GM12878 (cell line): ENCODE data around the gene ISG15. TPM values are rescaled to one million over a fixed set of nuclear protein-coding genes. Genes with fewer than 3 reads are reported as not detected.
A peak's percentile ranks its signal among the peaks of the same experiment; 100 is the strongest.

Experiments
- ATAC-seq: fragments of 200-7000 bp; cut with Tn5 transposase; 3 replicates; pipeline ENCODE4 v1.9.1; 2020; ENCODE audit warnings: mild to moderate bottlenecking, moderate library complexity
- BruUV-seq: library from RNA; stranded (reverse); fragments of 400-500 nt; replicated peaks from 2 replicates; lab custom pipeline; 2021; lab: Mats Ljungman, UMichigan
- CTCF ChIA-PET: fragments of 300-600 bp; sonication (Branson Sonifier 250); formaldehyde crosslinking; extraction: SDS; loops from one replicate; lab custom pipeline; 2021; ENCODE audit warnings: inconsistent platforms; lab: Yijun Ruan, JAX
- POLR2A ChIA-PET: fragments of 350-600 bp; formaldehyde crosslinking; extraction: SDS; loops from one replicate; lab custom pipeline; 2021; ENCODE audit warnings: inconsistent platforms; lab: Charles Lee
- RAD21 ChIA-PET: fragments of 300-600 bp; sonication (Branson Sonifier 250); formaldehyde crosslinking; loops from one replicate; lab custom pipeline; 2023; ENCODE audit warnings: antibody characterized with exemption; ENCODE audit not compliant: unreplicated experiment; lab: Charles Lee
- SMC1A ChIA-PET: fragments of 300-600 bp; sonication (Branson Sonifier 250); formaldehyde crosslinking; loops from one replicate; lab custom pipeline; 2023; ENCODE audit not compliant: unreplicated experiment, uncharacterized antibody; lab: Charles Lee
- DNase-seq: peaks from one replicate; pipeline ENCODE4 v3.0.0-alpha.2; 2011; ENCODE audit warnings: low read depth, low spot score
- FAIRE-seq: peaks from 3 replicates; lab custom pipeline; 2011; peaks lifted over from hg19 to GRCh38; lab: Jason Lieb, UNC
- H2AFZ ChIP-seq: 2 replicates; pipeline ENCODE4 v1.6.0; 2011; ENCODE audit warnings: low read depth, low read length, control low read depth; ENCODE audit not compliant: control insufficient read depth
- H3K27ac ChIP-seq: 2 replicates; pipeline ENCODE4 v1.5.1; 2011; ENCODE audit warnings: control low read depth; ENCODE audit not compliant: control insufficient read depth, insufficient read depth
- H3K27me3 ChIP-seq, 2 experiments: replicated peaks in 1 of 2; 2 replicates each; pipeline versions ENCODE4 v1.6.0 to v1.6.1; 2011; ENCODE audit warnings: low read length in 1 of 2; ENCODE audit not compliant: control insufficient read depth in 2 of 2, insufficient read depth in 2 of 2
- H3K36me3 ChIP-seq, 2 experiments: 2 replicates each; pipeline ENCODE4 v1.5.1; 2011; ENCODE audit warnings: low read length in 1 of 2; ENCODE audit not compliant: control insufficient read depth in 2 of 2, insufficient read depth in 2 of 2
- H3K4me1 ChIP-seq: 2 replicates; pipeline ENCODE4 v1.6.1; 2011; ENCODE audit warnings: mild to moderate bottlenecking, low read length, moderate library complexity, mixed read lengths; ENCODE audit not compliant: control insufficient read depth, insufficient read depth
- H3K4me2 ChIP-seq: 2 replicates; pipeline ENCODE4 v1.6.0; 2011; ENCODE audit warnings: control low read depth; ENCODE audit not compliant: control insufficient read depth, insufficient read depth
- H3K4me3 ChIP-seq: fragments of 200-600 bp; sonication (generic); 2 replicates; pipeline ENCODE4 v1.5.1; 2016
- H3K79me2 ChIP-seq: 2 replicates; pipeline ENCODE4 v1.6.0; 2011; ENCODE audit warnings: low read length; ENCODE audit not compliant: control insufficient read depth, insufficient read depth
- H3K9ac ChIP-seq: 2 replicates; pipeline ENCODE4 v1.8.0; 2011; ENCODE audit warnings: low read length, control low read depth, mixed read lengths; ENCODE audit not compliant: control insufficient read depth, insufficient read depth
- H3K9me3 ChIP-seq: replicated peaks from 3 replicates; pipeline ENCODE4 v1.5.1; 2011; ENCODE audit warnings: mild to moderate bottlenecking, low read length; ENCODE audit not compliant: control insufficient read depth, insufficient read depth
- H4K20me1 ChIP-seq: 2 replicates; pipeline ENCODE4 v1.6.0; 2011; ENCODE audit not compliant: control insufficient read depth, insufficient read depth
- ASH2L ChIP-seq: fragments of 300-600, 200-600 bp; sonication (generic); IDR thresholded peaks from 2 replicates; pipeline ENCODE4 v1.6.1; 2017; ENCODE audit warnings: low read depth, mild to moderate bottlenecking, borderline replicate concordance
- HDGF ChIP-seq: fragments of 450-650 bp; IDR thresholded peaks from 2 replicates; pipeline ENCODE4 v1.6.1; 2016; ENCODE audit warnings: antibody characterized with exemption
- RB1 ChIP-seq: fragments of 450-650 bp; formaldehyde crosslinking; IDR thresholded peaks from 2 replicates; pipeline ENCODE4 v1.6.1; 2017; ENCODE audit warnings: mild to moderate bottlenecking, borderline replicate concordance
- WGBS: methylation state at CpG from one replicate; pipeline ENCODE4 v1.1.6; 2016; ENCODE audit warnings: low lambda C conversion rate; ENCODE audit not compliant: insufficient replicate concordance, insufficient coverage; ENCODE audit errors: missing lambda C conversion rate; 5-methylcytosine and 5-hydroxymethylcytosine counted together
- in situ Hi-C: fragments of 300-500 bp; cut with MboI; formaldehyde crosslinking; loops from 9 replicates; pipeline ENCODE4 v1.14.3; 2018; ENCODE audit warnings: mixed read lengths
- intact Hi-C: fragments of 100-400 bp; cut with micrococcal nuclease; formaldehyde crosslinking; loops from one replicate; pipeline ENCODE4 v1.14.2; 2022; ENCODE audit not compliant: unreplicated experiment
- polyA plus RNA-seq, 11 experiments: library from polyadenylated mRNA; depleted of rRNA in 4 of 11; unstranded in 6 of 11; stranded (reverse) in 5 of 11; fragments of >200 nt; fragmentation: Nextera tagmentation in 4 of 11; fragmentation: Illumina TruSeq in 1 of 11; extraction: Ambion mirVana in 4 of 11; extraction: Trizol in 1 of 11; gene quantifications; 1 replicate in 1 of 11; 2 replicates in 10 of 11; pipeline versions ENCODE4 v1.2.1 to v1.2.3, GENCODE V29; 2011 to 2016; ENCODE audit warnings: inconsistent platforms in 2 of 11, missing spikeins in 2 of 11, low read depth in 1 of 11
- small RNA-seq: library from RNA; depleted of rRNA; stranded (forward); fragments of <200 nt; gene quantifications from one replicate; pipeline ENCODE3, GENCODE V24; 2014
- total RNA-seq, 4 experiments: library from RNA; depleted of rRNA in 3 of 4; stranded (reverse); fragments of >200 nt in 3 of 4; fragmentation: Illumina TruSeq in 1 of 4; extraction: Trizol in 1 of 4; gene quantifications; 2 replicates each; pipeline versions ENCODE4 v1.2.1 to v1.2.3, GENCODE V29; 2013 to 2021
- TF ChIP-seq, protein P1 (sequence below): fragments of 450-650 bp; IDR thresholded peaks from 2 replicates; pipeline ENCODE4 v1.6.1; 2017; ENCODE audit warnings: mild to moderate bottlenecking
- TF ChIP-seq, protein P2 (sequence below): fragments of 450-650 bp; IDR thresholded peaks from 2 replicates; pipeline ENCODE4 v1.6.1; 2016; ENCODE audit warnings: mild to moderate bottlenecking

Gene ISG15
- total and polyA plus RNA-seq, 10 of the 15 experiments (the other 5 are each of a cell fraction or from before 2014, with no cell fraction given), result 7.8 to 384 (median 274) TPM

DNA sequence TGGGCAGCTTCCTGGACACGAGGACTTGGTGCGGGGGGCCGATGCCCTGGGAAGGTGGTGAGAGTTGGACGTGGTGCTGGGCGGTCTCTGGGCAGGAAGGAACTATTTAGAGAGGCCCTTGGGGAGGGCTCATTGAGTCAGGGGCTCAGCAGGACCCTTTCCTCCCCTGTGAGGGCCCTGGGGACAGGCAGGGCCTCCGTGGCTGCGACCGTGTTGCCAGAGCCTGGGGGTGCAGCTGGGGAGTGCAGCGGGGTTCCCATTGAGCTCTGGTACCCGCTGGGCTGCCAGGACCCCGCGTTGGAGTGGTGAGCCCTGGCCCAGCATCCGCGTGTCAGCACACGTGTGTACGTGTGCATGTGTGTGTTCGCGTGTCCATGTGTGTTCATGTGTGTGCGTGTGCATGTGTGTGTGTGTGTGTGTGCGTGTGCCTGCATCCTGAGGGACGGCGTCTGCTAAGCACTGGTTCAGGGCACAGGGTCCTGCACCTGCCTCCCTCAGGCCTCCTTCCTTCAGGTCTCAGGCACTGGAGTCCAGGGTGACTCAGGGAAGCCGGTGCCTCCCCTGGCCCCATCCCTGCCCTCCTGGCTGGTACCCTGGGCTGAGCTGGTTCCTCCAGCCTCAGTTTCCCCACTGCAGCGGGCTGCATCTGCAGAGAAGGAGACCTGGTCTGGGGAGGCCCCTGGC lies 50.1 kb downstream of the ISG15 start:
- Histone ChIP-seq H3K79me2 (no peaks in the 10 kb centered on the region), H3K9ac (no peak overlapping the region), H3K36me3 (no peaks in the 10 kb centered on the region), H4K20me1 (no peaks in the 10 kb centered on the region), H2AFZ (peak overlapping the region; percentile 6; the same call in 1 of the 2 replicates), H3K9me3 (no peaks in the 10 kb centered on the region), H3K4me3 (peak overlapping the region; percentile 63; the same call in 1 of the 2 replicates), H3K4me2 (peak overlapping the region; percentile 78), H3K4me1 (peaks cover 23% of the 10 kb centered on the region), H3K27me3 (no peaks in the 10 kb centered on the region), H3K27ac (peak overlapping the region; percentile 34)
- in situ Hi-C loops (loop anchor here (5.0 kb wide), 2 partner anchors 41 to 81 kb away; partner anchors contain the start of genes AGRN and PERM1), intact Hi-C loops (loop anchor here (1.0 to 10.0 kb wide), 4 partner anchors 30 to 159 kb away; no protein-coding TSS in a partner anchor)
- ChIA-PET CTCF (interaction anchor here (0.7 to 8.7 kb wide), 15 partner anchors 9 to 227 kb away, joined by 3 to 83 read pairs (median 6); partner anchors contain the start of genes ISG15, NOC2L and PERM1), RAD21 (interaction anchor here (0.7 to 3.7 kb wide), 18 partner anchors 16 to 228 kb away, joined by 3 to 58 read pairs (median 8); partner anchors contain the start of genes AGRN, ISG15 and PERM1), POLR2A (interaction anchor here (1.0 to 2.7 kb wide), 9 partner anchors 25 to 187 kb away, joined by 3 to 15 read pairs (median 5); partner anchors contain the start of gene ISG15), SMC1A (interaction anchor here (0.9 to 2.7 kb wide), 8 partner anchors 24 to 187 kb away, joined by 3 to 24 read pairs (median 8); partner anchors contain the start of gene ISG15)
- WGBS, result 53% methylated on average over 24 of the region's 24 CpGs
- BruUV-seq, result TSS peak; percentile 72
- peak; percentile 4 for ATAC-seq
- DNase-seq, result no peak
- FAIRE-seq, result no peak
- peak; percentile 74; the same call in 1 of the 2 replicates for TF ChIP-seq HDGF
- no peak for TF ChIP-seq ASH2L
- TF ChIP-seq, protein P1, sequence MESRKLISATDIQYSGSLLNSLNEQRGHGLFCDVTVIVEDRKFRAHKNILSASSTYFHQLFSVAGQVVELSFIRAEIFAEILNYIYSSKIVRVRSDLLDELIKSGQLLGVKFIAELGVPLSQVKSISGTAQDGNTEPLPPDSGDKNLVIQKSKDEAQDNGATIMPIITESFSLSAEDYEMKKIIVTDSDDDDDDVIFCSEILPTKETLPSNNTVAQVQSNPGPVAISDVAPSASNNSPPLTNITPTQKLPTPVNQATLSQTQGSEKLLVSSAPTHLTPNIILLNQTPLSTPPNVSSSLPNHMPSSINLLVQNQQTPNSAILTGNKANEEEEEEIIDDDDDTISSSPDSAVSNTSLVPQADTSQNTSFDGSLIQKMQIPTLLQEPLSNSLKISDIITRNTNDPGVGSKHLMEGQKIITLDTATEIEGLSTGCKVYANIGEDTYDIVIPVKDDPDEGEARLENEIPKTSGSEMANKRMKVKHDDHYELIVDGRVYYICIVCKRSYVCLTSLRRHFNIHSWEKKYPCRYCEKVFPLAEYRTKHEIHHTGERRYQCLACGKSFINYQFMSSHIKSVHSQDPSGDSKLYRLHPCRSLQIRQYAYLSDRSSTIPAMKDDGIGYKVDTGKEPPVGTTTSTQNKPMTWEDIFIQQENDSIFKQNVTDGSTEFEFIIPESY, result peak; percentile 82
- TF ChIP-seq RB1, result 0 out of 2 replicates have a peak, but pooled peaks have one; percentile 17
- TF ChIP-seq, protein P2, sequence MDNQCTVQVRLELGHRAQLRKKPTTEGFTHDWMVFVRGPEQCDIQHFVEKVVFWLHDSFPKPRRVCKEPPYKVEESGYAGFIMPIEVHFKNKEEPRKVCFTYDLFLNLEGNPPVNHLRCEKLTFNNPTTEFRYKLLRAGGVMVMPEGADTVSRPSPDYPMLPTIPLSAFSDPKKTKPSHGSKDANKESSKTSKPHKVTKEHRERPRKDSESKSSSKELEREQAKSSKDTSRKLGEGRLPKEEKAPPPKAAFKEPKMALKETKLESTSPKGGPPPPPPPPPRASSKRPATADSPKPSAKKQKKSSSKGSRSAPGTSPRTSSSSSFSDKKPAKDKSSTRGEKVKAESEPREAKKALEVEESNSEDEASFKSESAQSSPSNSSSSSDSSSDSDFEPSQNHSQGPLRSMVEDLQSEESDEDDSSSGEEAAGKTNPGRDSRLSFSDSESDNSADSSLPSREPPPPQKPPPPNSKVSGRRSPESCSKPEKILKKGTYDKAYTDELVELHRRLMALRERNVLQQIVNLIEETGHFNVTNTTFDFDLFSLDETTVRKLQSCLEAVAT, result peak; percentile 50; the same call in 1 of the 2 replicates
- TF ChIP-seq, all 136 proteins: peak for 4

Small RNAs within 50 kb of the gene (small RNA-seq; reads per million reads assigned to genes)
- not detected for gene AL645608.3

Other genes with a start within 250 kb of the ISG15 start
Only the 7 nearest of the 15 such genes appear.
- 92.5 and 107 TPM in 2 replicates for gene NOC2L, start 54.2 kb upstream of the ISG15 start, total RNA-seq (2014; rRNA removed)
- 44.7 and 52.5 TPM in 2 replicates for gene NOC2L, start 54.2 kb upstream of the ISG15 start, total RNA-seq (2014; rRNA removed; fragmentation: Illumina TruSeq; extraction: Trizol)
- 115 and 132 TPM in 2 replicates for gene NOC2L, start 54.2 kb upstream of the ISG15 start, total RNA-seq (2021)
- 19.2 and 40.7 TPM in 2 replicates for gene NOC2L, start 54.2 kb upstream of the ISG15 start, polyA plus RNA-seq (2011; rRNA removed)
- gene NOC2L, start 54.2 kb upstream of the ISG15 start, polyA plus RNA-seq (2014; fragmentation: Illumina TruSeq; extraction: Trizol), result 26.6 and 48.6 TPM in 2 replicates
- 1 to 10 TPM; 1.3 to 4.6 TPM for gene NOC2L, start 54.2 kb upstream of the ISG15 start, polyA plus RNA-seq (2014; fragmentation: Nextera tagmentation; extraction: Ambion mirVana)
- 76.1 and 88.9 TPM in 2 replicates for gene NOC2L, start 54.2 kb upstream of the ISG15 start, polyA plus RNA-seq (2014; rRNA removed)
- 100 to 1,000 TPM; 154 to 171 TPM for gene NOC2L, start 54.2 kb upstream of the ISG15 start, polyA plus RNA-seq (2016; fragmentation: Nextera tagmentation; extraction: Ambion mirVana)
- gene KLHL17, start 52.9 kb upstream of the ISG15 start, total RNA-seq (2014; rRNA removed), result 14.9 and 18.2 TPM in 2 replicates
- 3.6 and 4.0 TPM in 2 replicates for gene KLHL17, start 52.9 kb upstream of the ISG15 start, total RNA-seq (2014; rRNA removed; fragmentation: Illumina TruSeq; extraction: Trizol)
- gene KLHL17, start 52.9 kb upstream of the ISG15 start, total RNA-seq (2021), result 27.2 and 30.6 TPM in 2 replicates
- gene KLHL17, start 52.9 kb upstream of the ISG15 start, polyA plus RNA-seq (2011; rRNA removed), result 3.5 and 8.4 TPM in 2 replicates
- gene KLHL17, start 52.9 kb upstream of the ISG15 start, polyA plus RNA-seq (2014; fragmentation: Illumina TruSeq; extraction: Trizol), result 0.32 and 2.3 TPM in 2 replicates
- under 1 TPM; 0.03 to 0.35 TPM for gene KLHL17, start 52.9 kb upstream of the ISG15 start, polyA plus RNA-seq (2014; fragmentation: Nextera tagmentation; extraction: Ambion mirVana)
- 28.2 and 35.0 TPM in 2 replicates for gene KLHL17, start 52.9 kb upstream of the ISG15 start, polyA plus RNA-seq (2014; rRNA removed)
- 1 to 10 TPM; 1.3 to 6.6 TPM for gene KLHL17, start 52.9 kb upstream of the ISG15 start, polyA plus RNA-seq (2016; fragmentation: Nextera tagmentation; extraction: Ambion mirVana)
- 0.22 and 0.23 TPM in 2 replicates for gene PLEKHN1, start 47.0 kb upstream of the ISG15 start, total RNA-seq (2014; rRNA removed)
- not detected in 2 replicates for gene PLEKHN1, start 47.0 kb upstream of the ISG15 start, total RNA-seq (2014; rRNA removed; fragmentation: Illumina TruSeq; extraction: Trizol)
- 0.26 and 0.43 TPM in 2 replicates for gene PLEKHN1, start 47.0 kb upstream of the ISG15 start, total RNA-seq (2021)
- 0.04 TPM in 1 of 2 replicates, not detected in the other for gene PLEKHN1, start 47.0 kb upstream of the ISG15 start, polyA plus RNA-seq (2011; rRNA removed)
- not detected in 2 replicates for gene PLEKHN1, start 47.0 kb upstream of the ISG15 start, polyA plus RNA-seq (2014; fragmentation: Illumina TruSeq; extraction: Trizol)
- gene PLEKHN1, start 47.0 kb upstream of the ISG15 start, polyA plus RNA-seq (2014; fragmentation: Nextera tagmentation; extraction: Ambion mirVana), result not detected
- 0.14 and 0.70 TPM in 2 replicates for gene PLEKHN1, start 47.0 kb upstream of the ISG15 start, polyA plus RNA-seq (2014; rRNA removed)
- not detected for gene PLEKHN1, start 47.0 kb upstream of the ISG15 start, polyA plus RNA-seq (2016; fragmentation: Nextera tagmentation; extraction: Ambion mirVana)
- not detected in 2 replicates for gene PERM1, start 31.4 kb upstream of the ISG15 start, total RNA-seq (2014; rRNA removed)
- gene PERM1, start 31.4 kb upstream of the ISG15 start, total RNA-seq (2014; rRNA removed; fragmentation: Illumina TruSeq; extraction: Trizol), result not detected in 2 replicates
- not detected in 2 replicates for gene PERM1, start 31.4 kb upstream of the ISG15 start, total RNA-seq (2021)
- gene PERM1, start 31.4 kb upstream of the ISG15 start, polyA plus RNA-seq (2011; rRNA removed), result not detected in 2 replicates
- gene PERM1, start 31.4 kb upstream of the ISG15 start, polyA plus RNA-seq (2014; fragmentation: Illumina TruSeq; extraction: Trizol), result not detected in 2 replicates
- not detected for gene PERM1, start 31.4 kb upstream of the ISG15 start, polyA plus RNA-seq (2014; fragmentation: Nextera tagmentation; extraction: Ambion mirVana)
- not detected in 2 replicates for gene PERM1, start 31.4 kb upstream of the ISG15 start, polyA plus RNA-seq (2014; rRNA removed)
- gene PERM1, start 31.4 kb upstream of the ISG15 start, polyA plus RNA-seq (2016; fragmentation: Nextera tagmentation; extraction: Ambion mirVana), result not detected
- 0.73 and 0.76 TPM in 2 replicates for gene HES4, start 13.4 kb upstream of the ISG15 start, total RNA-seq (2014; rRNA removed)
- not detected in 2 replicates for gene HES4, start 13.4 kb upstream of the ISG15 start, total RNA-seq (2014; rRNA removed; fragmentation: Illumina TruSeq; extraction: Trizol)
- gene HES4, start 13.4 kb upstream of the ISG15 start, total RNA-seq (2021), result 0.97 and 1.2 TPM in 2 replicates
- gene HES4, start 13.4 kb upstream of the ISG15 start, polyA plus RNA-seq (2011; rRNA removed), result 0.62 and 1.7 TPM in 2 replicates
- not detected in 2 replicates for gene HES4, start 13.4 kb upstream of the ISG15 start, polyA plus RNA-seq (2014; fragmentation: Illumina TruSeq; extraction: Trizol)
- not detected for gene HES4, start 13.4 kb upstream of the ISG15 start, polyA plus RNA-seq (2014; fragmentation: Nextera tagmentation; extraction: Ambion mirVana)
- 0.75 and 0.85 TPM in 2 replicates for gene HES4, start 13.4 kb upstream of the ISG15 start, polyA plus RNA-seq (2014; rRNA removed)
- gene HES4, start 13.4 kb upstream of the ISG15 start, polyA plus RNA-seq (2016; fragmentation: Nextera tagmentation; extraction: Ambion mirVana), result under 1 TPM in 1 of 2 experiments, not detected in 1; 0.44 TPM
- gene AGRN, start 6.6 kb downstream of the ISG15 start, total RNA-seq (2014; rRNA removed), result 10.0 and 11.0 TPM in 2 replicates
- gene AGRN, start 6.6 kb downstream of the ISG15 start, total RNA-seq (2014; rRNA removed; fragmentation: Illumina TruSeq; extraction: Trizol), result 3.1 and 3.6 TPM in 2 replicates
- gene AGRN, start 6.6 kb downstream of the ISG15 start, total RNA-seq (2021), result 40.4 and 41.8 TPM in 2 replicates
- 13.3 and 21.7 TPM in 2 replicates for gene AGRN, start 6.6 kb downstream of the ISG15 start, polyA plus RNA-seq (2011; rRNA removed)
- gene AGRN, start 6.6 kb downstream of the ISG15 start, polyA plus RNA-seq (2014; fragmentation: Illumina TruSeq; extraction: Trizol), result 5.0 and 6.3 TPM in 2 replicates
- gene AGRN, start 6.6 kb downstream of the ISG15 start, polyA plus RNA-seq (2014; fragmentation: Nextera tagmentation; extraction: Ambion mirVana), result under 1 TPM; 0.02 TPM
- gene AGRN, start 6.6 kb downstream of the ISG15 start, polyA plus RNA-seq (2014; rRNA removed), result 23.7 and 25.1 TPM in 2 replicates
- under 1 TPM; 0.95 to 0.96 TPM for gene AGRN, start 6.6 kb downstream of the ISG15 start, polyA plus RNA-seq (2016; fragmentation: Nextera tagmentation; extraction: Ambion mirVana)
- 0.06 TPM in 1 of 2 replicates, not detected in the other for gene RNF223, start 60.8 kb downstream of the ISG15 start, total RNA-seq (2014; rRNA removed)
- not detected in 2 replicates for gene RNF223, start 60.8 kb downstream of the ISG15 start, total RNA-seq (2014; rRNA removed; fragmentation: Illumina TruSeq; extraction: Trizol)
- not detected in 2 replicates for gene RNF223, start 60.8 kb downstream of the ISG15 start, total RNA-seq (2021)
- not detected in 2 replicates for gene RNF223, start 60.8 kb downstream of the ISG15 start, polyA plus RNA-seq (2011; rRNA removed)
- gene RNF223, start 60.8 kb downstream of the ISG15 start, polyA plus RNA-seq (2014; fragmentation: Illumina TruSeq; extraction: Trizol), result not detected in 2 replicates
- not detected for gene RNF223, start 60.8 kb downstream of the ISG15 start, polyA plus RNA-seq (2014; fragmentation: Nextera tagmentation; extraction: Ambion mirVana)
- gene RNF223, start 60.8 kb downstream of the ISG15 start, polyA plus RNA-seq (2014; rRNA removed), result not detected in 2 replicates
- not detected for gene RNF223, start 60.8 kb downstream of the ISG15 start, polyA plus RNA-seq (2016; fragmentation: Nextera tagmentation; extraction: Ambion mirVana)